ENCODE data around the gene PSMD5.

DNA sequence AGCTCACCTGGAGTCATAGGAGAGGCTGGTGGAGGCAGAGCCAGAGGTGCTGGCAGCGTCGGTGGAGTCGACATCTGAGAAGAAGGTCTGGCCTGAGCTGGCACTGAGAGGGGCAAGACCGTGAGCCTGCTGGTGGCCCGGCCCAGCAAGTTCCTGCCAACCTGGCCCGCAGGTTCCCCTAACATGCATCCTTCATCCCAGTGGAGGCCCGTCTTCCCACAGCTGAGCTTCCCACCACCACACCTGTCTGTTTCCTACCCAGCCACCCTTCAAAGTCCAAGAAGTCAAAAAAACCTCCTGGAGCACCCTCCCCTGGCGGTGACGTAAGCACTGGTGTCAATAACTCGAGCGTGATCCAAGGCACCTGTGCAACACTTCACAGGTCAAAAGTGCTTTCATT, 17.4 kb upstream of the PSMD5 start:
- TF ChIP-seq POLR2AphosphoS5 (IDR thresholded peaks at IDR 0.05; ENCODE audit: control insufficient read depth, insufficient read depth, low read depth, low read length) (no peak), ZNF165 (CRISPR knock-in tag; IDR thresholded peaks at IDR 0.05; ENCODE audit: borderline replicate concordance) (no peak), BHLHE40 (IDR thresholded peaks at IDR 0.05; ENCODE audit: low read length) (no peak), CTCF (IDR thresholded peaks at IDR 0.05 in 2 of 3, conservative IDR thresholded peaks at IDR 0.05 in 1 of 3; ENCODE audit: insufficient read depth in 2 of 3, low read depth in 1 of 3, low read length in 3 of 3) (no peak), MLLT1 (IDR thresholded peaks at IDR 0.05) (no peak)
- TF ChIP-seq, protein P1, sequence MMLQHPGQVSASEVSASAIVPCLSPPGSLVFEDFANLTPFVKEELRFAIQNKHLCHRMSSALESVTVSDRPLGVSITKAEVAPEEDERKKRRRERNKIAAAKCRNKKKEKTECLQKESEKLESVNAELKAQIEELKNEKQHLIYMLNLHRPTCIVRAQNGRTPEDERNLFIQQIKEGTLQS (IDR thresholded peaks at IDR 0.05), result no peak
- TF ChIP-seq, protein P1 (CRISPR knock-in tag; conservative IDR thresholded peaks at IDR 0.05), result no peak
- TF ChIP-seq, protein P2, sequence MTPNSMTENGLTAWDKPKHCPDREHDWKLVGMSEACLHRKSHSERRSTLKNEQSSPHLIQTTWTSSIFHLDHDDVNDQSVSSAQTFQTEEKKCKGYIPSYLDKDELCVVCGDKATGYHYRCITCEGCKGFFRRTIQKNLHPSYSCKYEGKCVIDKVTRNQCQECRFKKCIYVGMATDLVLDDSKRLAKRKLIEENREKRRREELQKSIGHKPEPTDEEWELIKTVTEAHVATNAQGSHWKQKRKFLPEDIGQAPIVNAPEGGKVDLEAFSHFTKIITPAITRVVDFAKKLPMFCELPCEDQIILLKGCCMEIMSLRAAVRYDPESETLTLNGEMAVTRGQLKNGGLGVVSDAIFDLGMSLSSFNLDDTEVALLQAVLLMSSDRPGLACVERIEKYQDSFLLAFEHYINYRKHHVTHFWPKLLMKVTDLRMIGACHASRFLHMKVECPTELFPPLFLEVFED (CRISPR knock-in tag; conservative IDR thresholded peaks at IDR 0.05), result no peak
- TF ChIP-seq, protein P3, sequence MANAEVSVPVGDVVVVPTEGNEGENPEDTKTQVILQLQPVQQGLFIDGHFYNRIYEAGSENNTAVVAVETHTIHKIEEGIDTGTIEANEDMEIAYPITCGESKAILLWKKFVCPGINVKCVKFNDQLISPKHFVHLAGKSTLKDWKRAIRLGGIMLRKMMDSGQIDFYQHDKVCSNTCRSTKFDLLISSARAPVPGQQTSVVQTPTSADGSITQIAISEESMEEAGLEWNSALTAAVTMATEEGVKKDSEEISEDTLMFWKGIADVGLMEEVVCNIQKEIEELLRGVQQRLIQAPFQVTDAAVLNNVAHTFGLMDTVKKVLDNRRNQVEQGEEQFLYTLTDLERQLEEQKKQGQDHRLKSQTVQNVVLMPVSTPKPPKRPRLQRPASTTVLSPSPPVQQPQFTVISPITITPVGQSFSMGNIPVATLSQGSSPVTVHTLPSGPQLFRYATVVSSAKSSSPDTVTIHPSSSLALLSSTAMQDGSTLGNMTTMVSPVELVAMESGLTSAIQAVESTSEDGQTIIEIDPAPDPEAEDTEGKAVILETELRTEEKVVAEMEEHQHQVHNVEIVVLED (CRISPR knock-in tag; IDR thresholded peaks at IDR 0.05), result no peak
